K562 (cell line): ENCODE results near the gene RAB31. TPM values are rescaled to one million over a fixed set of nuclear protein-coding genes. Genes with fewer than 3 reads are reported as not detected.

Experiments
- ATAC-seq: fragments of 200-7000 bp; cut with Tn5 transposase; 3 replicates; pipeline ENCODE4 v1.9.1; 2020; ENCODE audit warnings: moderate library complexity
- BruUV-seq: library from RNA; stranded (reverse); fragments of 400-500 nt; replicated peaks from 2 replicates; lab custom pipeline; 2021; lab: Mats Ljungman, UMichigan
- CTCF ChIA-PET: fragments of 300-600 bp; formaldehyde crosslinking; extraction: SDS; loops from one replicate; lab custom pipeline; 2021; ENCODE audit warnings: low intra/inter-chr PET ratio; lab: Yijun Ruan, JAX
- POLR2A ChIA-PET: fragments of 300-600, 350-650 bp; sonication (Branson Sonifier 250); formaldehyde crosslinking; extraction: SDS; loops from one replicate; lab custom pipeline; 2021; ENCODE audit warnings: antibody characterized with exemption, inconsistent platforms; lab: Yijun Ruan, JAX
- DNase-seq, 4 experiments: peaks; one replicate each; pipeline versions ENCODE4 v3.0.0 to v3.0.0-alpha.2; 2011 to 2018; ENCODE audit warnings: low spot score in 3 of 4, mixed read lengths in 3 of 4; ENCODE audit errors: extremely low read depth in 1 of 4
- FAIRE-seq: peaks from 2 replicates; lab custom pipeline; 2011; peaks lifted over from hg19 to GRCh38; lab: Jason Lieb, UNC
- H2AFZ ChIP-seq: 2 replicates; pipeline ENCODE4 v1.6.0; 2011; ENCODE audit warnings: low read depth, low read length, control low read depth, inconsistent platforms
- H3K27ac ChIP-seq: fragments of 200-600 bp; 3 replicates; pipeline ENCODE4 v1.8.0; 2011; ENCODE audit warnings: low read depth, mild to moderate bottlenecking, control low read depth, inconsistent platforms, low read length, moderate library complexity, mixed read lengths; ENCODE audit errors: extremely low read depth
- H3K27me3 ChIP-seq, 2 experiments: fragments of 300-600 bp in 1 of 2; 2 replicates in 1 of 2; 3 replicates in 1 of 2; pipeline versions ENCODE4 v1.6.0 to v1.8.0; 2011; ENCODE audit warnings: inconsistent platforms in 2 of 2, low read length in 2 of 2, mild to moderate bottlenecking in 1 of 2, mixed read lengths in 1 of 2, moderate library complexity in 1 of 2; ENCODE audit not compliant: control insufficient read depth in 2 of 2, insufficient read depth in 2 of 2
- H3K36me3 ChIP-seq: fragments of 300-600 bp; 3 replicates; pipeline ENCODE4 v1.8.0; 2011; ENCODE audit warnings: mild to moderate bottlenecking, low read length, inconsistent platforms; ENCODE audit not compliant: control insufficient read depth, insufficient read depth
- H3K4me1 ChIP-seq, 2 experiments: fragments of 200-600 bp in 1 of 2; replicated peaks in 1 of 2; 2 replicates in 1 of 2; 3 replicates in 1 of 2; pipeline versions ENCODE4 v1.5.1 to v1.8.0; 2011; ENCODE audit warnings: inconsistent platforms in 2 of 2, low read length in 2 of 2, mild to moderate bottlenecking in 1 of 2, mixed read lengths in 1 of 2, moderate library complexity in 1 of 2; ENCODE audit not compliant: control insufficient read depth in 2 of 2, insufficient read depth in 2 of 2
- H3K4me2 ChIP-seq: 2 replicates; pipeline ENCODE4 v1.6.1; 2011; ENCODE audit warnings: low read length, control low read depth, inconsistent platforms, mixed read lengths; ENCODE audit not compliant: insufficient read depth
- H3K4me3 ChIP-seq: fragments of 200-600 bp; sonication (generic), shearing (Covaris generic); 2 replicates; pipeline ENCODE4 v1.5.1; 2016; ENCODE audit warnings: control low read depth, inconsistent platforms
- H3K79me2 ChIP-seq: fragments of 200-600 bp; 3 replicates; pipeline ENCODE4 v1.8.0; 2011; ENCODE audit warnings: low read length, inconsistent platforms; ENCODE audit not compliant: control insufficient read depth, insufficient read depth
- H3K9ac ChIP-seq, 2 experiments: 2 replicates each; pipeline versions ENCODE4 v1.6.0 to v1.6.1; 2011; ENCODE audit warnings: low read depth in 2 of 2, low read length in 2 of 2, control low read depth in 1 of 2, inconsistent platforms in 1 of 2, mild to moderate bottlenecking in 1 of 2, mixed read lengths in 1 of 2; ENCODE audit not compliant: insufficient read depth in 1 of 2
- H3K9me1 ChIP-seq: one replicate; pipeline ENCODE4 v1.6.0; 2011; ENCODE audit warnings: inconsistent platforms, mild to moderate bottlenecking, low read length, moderate library complexity; ENCODE audit not compliant: control insufficient read depth, insufficient read depth
- H3K9me3 ChIP-seq: replicated peaks from 2 replicates; pipeline ENCODE4 v1.5.1; 2011; ENCODE audit warnings: low read depth, low read length, inconsistent platforms; ENCODE audit not compliant: control insufficient read depth, insufficient read depth
- H4K20me1 ChIP-seq: replicated peaks from 2 replicates; pipeline ENCODE4 v1.6.1; 2011; ENCODE audit warnings: low read length, inconsistent platforms, mixed read lengths; ENCODE audit not compliant: control insufficient read depth, insufficient read depth
- BCOR ChIP-seq: fragments of 450-650 bp; IDR thresholded peaks from 2 replicates; pipeline ENCODE4 v1.6.1; 2016
- BRD9 ChIP-seq: fragments of 450-650 bp; IDR thresholded peaks from 2 replicates; pipeline ENCODE4 v1.6.1; 2018; ENCODE audit warnings: low read depth; ENCODE audit not compliant: partially characterized antibody
- C11orf30 ChIP-seq: fragments of 450-650 bp; IDR thresholded peaks from 2 replicates; pipeline ENCODE4 v1.6.1; 2016; ENCODE audit warnings: low read depth, mild to moderate bottlenecking
- CBX1 ChIP-seq: sonication (generic); IDR thresholded peaks from 2 replicates; pipeline ENCODE4 v1.6.1; 2016; ENCODE audit warnings: antibody characterized with exemption, low read depth, mild to moderate bottlenecking
- EWSR1 ChIP-seq: fragments of 450-650 bp; IDR thresholded peaks from 2 replicates; pipeline ENCODE4 v1.6.1; 2018; ENCODE audit warnings: borderline replicate concordance, mild to moderate bottlenecking, low read depth, moderate library complexity; ENCODE audit not compliant: partially characterized antibody
- FOXP4 ChIP-seq: sonication (generic); formaldehyde crosslinking; IDR thresholded peaks from 2 replicates; pipeline ENCODE4 v1.8.0; 2022; ENCODE audit warnings: mild to moderate bottlenecking, missing genetic modification reagents, borderline replicate concordance
- HDAC8 ChIP-seq: fragments of 450-650 bp; IDR thresholded peaks from 2 replicates; pipeline ENCODE4 v1.6.1; 2016; ENCODE audit warnings: mild to moderate bottlenecking, missing genetic modification characterization, moderate library complexity, missing compliant biosample characterization
- KHSRP ChIP-seq: fragments of 450-650 bp; IDR thresholded peaks from 2 replicates; pipeline ENCODE4 v1.6.1; 2017
- PCBP1 ChIP-seq: fragments of 200-400 bp; formaldehyde crosslinking; IDR thresholded peaks from 2 replicates; pipeline ENCODE4 v1.6.1; 2018; ENCODE audit warnings: mild to moderate bottlenecking, low read depth, low read length; ENCODE audit not compliant: poor library complexity, severe bottlenecking
- PML ChIP-seq: IDR thresholded peaks from 2 replicates; pipeline ENCODE4 v1.6.1; 2012; ENCODE audit warnings: low read length, inconsistent platforms
- RBM25 ChIP-seq: fragments of 200-400 bp; formaldehyde crosslinking; IDR thresholded peaks from 2 replicates; pipeline ENCODE4 v1.6.1; 2018; ENCODE audit warnings: low read length, low read depth, moderate library complexity; ENCODE audit not compliant: severe bottlenecking
- SMARCA4 ChIP-seq: fragments of 450-650 bp; IDR thresholded peaks from 2 replicates; pipeline ENCODE4 v1.6.1; 2016
- STAT5B ChIP-seq: fragments of 250-450 bp; sonication (Bioruptor Pico); IDR thresholded peaks from 2 replicates; pipeline ENCODE4 v1.8.0; 2021; ENCODE audit warnings: mild to moderate bottlenecking, inconsistent platforms
- ZFP36 ChIP-seq: fragments of 150-350 bp; IDR thresholded peaks from 2 replicates; pipeline ENCODE4 v1.6.1; 2018; ENCODE audit warnings: low read length, low read depth; ENCODE audit not compliant: partially characterized antibody
- ZHX1 ChIP-seq: fragments of 150-350 bp; conservative IDR thresholded peaks from 2 replicates; pipeline ENCODE4 v1.6.1; 2014; ENCODE audit warnings: low read length
- ZNF174 ChIP-seq: fragments of 250-450 bp; sonication (Bioruptor Pico); IDR thresholded peaks from 2 replicates; pipeline ENCODE4 v1.4.0; 2020; ENCODE audit warnings: mild to moderate bottlenecking
- ZNF23 ChIP-seq: fragments of 250-450 bp; sonication (Bioruptor Pico); IDR thresholded peaks from 2 replicates; pipeline ENCODE4 v1.4.0; 2020; ENCODE audit warnings: mild to moderate bottlenecking
- ZNF507 ChIP-seq: conservative IDR thresholded peaks from 2 replicates; pipeline ENCODE4 v1.6.1; 2017; ENCODE audit warnings: missing genetic modification characterization, missing compliant biosample characterization
- in situ Hi-C: fragments of 300-500 bp; cut with MboI; formaldehyde crosslinking; loops from 4 replicates; pipeline ENCODE4 v1.15.0; 2018; ENCODE audit warnings: inconsistent platforms, mixed read lengths
- intact Hi-C: fragments of 100-400 bp; cut with micrococcal nuclease; formaldehyde crosslinking; loops from 2 replicates; pipeline ENCODE4 v1.14.2; 2022
- polyA plus RNA-seq, 8 experiments: library from polyadenylated mRNA; depleted of rRNA in 4 of 8; stranded (reverse) in 5 of 8; unstranded in 3 of 8; fragments of >200 nt; fragmentation: Nextera tagmentation in 2 of 8; fragmentation: Illumina TruSeq in 1 of 8; extraction: Ambion mirVana in 2 of 8; extraction: Trizol in 1 of 8; gene quantifications; 2 replicates each; pipeline versions ENCODE4 v1.2.1 to v1.2.3, GENCODE V29; 2011 to 2014; ENCODE audit warnings: inconsistent platforms in 1 of 8, missing spikeins in 1 of 8
- total RNA-seq, 7 experiments: library from RNA; depleted of rRNA in 6 of 7; stranded (reverse); fragments of >200 nt in 6 of 7; fragmentation: Illumina TruSeq in 2 of 7; extraction: Trizol in 2 of 7; gene quantifications; 2 replicates each; pipeline versions ENCODE4 v1.2.1 to v1.2.3, GENCODE V29; 2011 to 2021; ENCODE audit warnings: low replicate concordance in 1 of 7
- TF ChIP-seq, protein P1 (sequence below): sonication (generic); formaldehyde crosslinking; IDR thresholded peaks from 2 replicates; pipeline ENCODE4 v1.8.0; 2022; ENCODE audit warnings: mild to moderate bottlenecking, missing genetic modification reagents

Gene RAB31
- total and polyA plus RNA-seq, 9 of the 15 experiments (the other 6 are each of a cell fraction or from before 2014, with no cell fraction given): 20.7 to 70.4 (median 41.3) TPM

DNA sequence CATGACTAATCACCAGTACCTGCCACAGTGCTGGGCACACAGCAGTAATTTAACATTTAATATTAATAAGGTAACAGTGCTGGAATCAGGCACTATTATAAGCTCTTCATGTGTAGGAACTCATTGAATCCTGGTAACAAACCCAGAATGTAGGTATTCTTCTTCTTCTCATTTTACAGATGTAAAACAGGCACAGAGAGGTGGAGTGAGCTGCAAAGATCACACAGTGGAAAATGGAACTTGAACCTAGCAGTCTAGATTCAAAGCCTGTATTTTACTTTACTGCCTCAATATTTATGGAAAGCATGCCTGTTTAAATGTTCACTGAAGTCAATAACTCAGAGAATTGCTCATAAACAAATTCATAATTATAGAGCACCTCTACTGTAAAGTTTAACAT is 202.0 kb downstream of the RAB31 start:
- Histone ChIP-seq H3K9ac (no peak overlapping the region), H3K79me2 (peaks cover 15% of the 10 kb centered on the region), H3K36me3 (no peaks in the 10 kb centered on the region), H3K9me1 (no peaks in the 10 kb centered on the region), H3K4me3 (no peak overlapping the region), H3K27ac (no peak overlapping the region), H3K4me2 (no peak overlapping the region), H3K9me3 (peaks cover 6% of the 10 kb centered on the region), H2AFZ (no peak overlapping the region), H4K20me1 (no peaks in the 10 kb centered on the region), H3K27me3 (no peaks in the 10 kb centered on the region), H3K4me1 (peaks cover 13 to 35% of the 10 kb centered on the region in 2 experiments)
- ChIA-PET POLR2A (interaction anchor here (0.5 to 1.6 kb wide), 4 partner anchors 12 to 339 kb away, joined by 3 to 4 read pairs (median 3); partner anchors contain the start of gene TXNDC2), CTCF (no interaction called here)
- in situ Hi-C loops: loop anchor here (10.0 kb wide), 1 partner anchor 895 kb away; no protein-coding TSS in a partner anchor
- intact Hi-C loops: loop anchor here (10.0 kb wide), 1 partner anchor 225 kb away; no protein-coding TSS in a partner anchor
- no TSS peak for BruUV-seq
- DNase-seq (no peak), FAIRE-seq (no peak), ATAC-seq (no peak)
- TF ChIP-seq C11orf30 (no peak), CBX1 (peak; percentile 30; the same call in 1 of the 2 replicates), BRD9 (peak; percentile 34), FOXP4 (no peak), ZFP36 (peak; percentile 74), ZNF507 (no peak), PML (no peak), ZHX1 (no peak), EWSR1 (no peak), PCBP1 (no peak), ZNF23 (CRISPR knock-in tag) (0 out of 2 replicates have a peak, but pooled peaks have one; percentile 5), STAT5B (CRISPR knock-in tag) (no peak), HDAC8 (tag) (no peak), SMARCA4 (no peak), KHSRP (no peak), ZNF174 (CRISPR knock-in tag) (no peak), BCOR (peak; percentile 83), RBM25 (peak; percentile 86)
- TF ChIP-seq, protein P1, sequence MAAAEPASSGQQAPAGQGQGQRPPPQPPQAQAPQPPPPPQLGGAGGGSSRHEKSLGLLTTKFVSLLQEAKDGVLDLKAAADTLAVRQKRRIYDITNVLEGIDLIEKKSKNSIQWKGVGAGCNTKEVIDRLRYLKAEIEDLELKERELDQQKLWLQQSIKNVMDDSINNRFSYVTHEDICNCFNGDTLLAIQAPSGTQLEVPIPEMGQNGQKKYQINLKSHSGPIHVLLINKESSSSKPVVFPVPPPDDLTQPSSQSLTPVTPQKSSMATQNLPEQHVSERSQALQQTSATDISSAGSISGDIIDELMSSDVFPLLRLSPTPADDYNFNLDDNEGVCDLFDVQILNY (CRISPR knock-in tag): no peak
